NCI-H1105 treated with DMSO at 0.1 percent for 48 hours (cell line): Measurements from ENCODE around the gene IL17REL.
"Not testable (repeated sequence)": the region's sequence is repeated elsewhere in the genome, so short reads cannot be mapped to it uniquely, and the experiment has no call there.

Source experiments
- DNase-seq: peaks from one replicate; lab custom pipeline; 2025; lab: John Stamatoyannopoulos, UW

IL17REL gene

DNA sequence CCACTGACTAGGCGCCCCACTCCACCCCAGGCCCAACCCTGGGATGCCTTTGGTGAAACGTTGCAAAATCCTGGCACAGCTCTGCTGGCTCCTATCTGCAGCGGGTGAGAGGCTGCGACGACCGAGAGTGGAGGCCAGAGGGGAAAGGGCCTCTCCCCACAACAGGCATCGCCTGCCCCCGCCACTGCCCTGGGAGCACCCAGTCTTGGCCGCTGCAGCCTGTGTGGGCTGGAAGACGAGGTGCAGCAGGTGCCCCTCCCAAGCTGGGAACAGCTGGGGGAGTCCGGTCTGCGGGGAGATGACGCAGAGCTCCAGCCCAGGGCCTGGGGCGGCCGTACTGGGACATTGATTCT is 56.2 kb downstream of the IL17REL start:
- DNase-seq, result no peak

DNA sequence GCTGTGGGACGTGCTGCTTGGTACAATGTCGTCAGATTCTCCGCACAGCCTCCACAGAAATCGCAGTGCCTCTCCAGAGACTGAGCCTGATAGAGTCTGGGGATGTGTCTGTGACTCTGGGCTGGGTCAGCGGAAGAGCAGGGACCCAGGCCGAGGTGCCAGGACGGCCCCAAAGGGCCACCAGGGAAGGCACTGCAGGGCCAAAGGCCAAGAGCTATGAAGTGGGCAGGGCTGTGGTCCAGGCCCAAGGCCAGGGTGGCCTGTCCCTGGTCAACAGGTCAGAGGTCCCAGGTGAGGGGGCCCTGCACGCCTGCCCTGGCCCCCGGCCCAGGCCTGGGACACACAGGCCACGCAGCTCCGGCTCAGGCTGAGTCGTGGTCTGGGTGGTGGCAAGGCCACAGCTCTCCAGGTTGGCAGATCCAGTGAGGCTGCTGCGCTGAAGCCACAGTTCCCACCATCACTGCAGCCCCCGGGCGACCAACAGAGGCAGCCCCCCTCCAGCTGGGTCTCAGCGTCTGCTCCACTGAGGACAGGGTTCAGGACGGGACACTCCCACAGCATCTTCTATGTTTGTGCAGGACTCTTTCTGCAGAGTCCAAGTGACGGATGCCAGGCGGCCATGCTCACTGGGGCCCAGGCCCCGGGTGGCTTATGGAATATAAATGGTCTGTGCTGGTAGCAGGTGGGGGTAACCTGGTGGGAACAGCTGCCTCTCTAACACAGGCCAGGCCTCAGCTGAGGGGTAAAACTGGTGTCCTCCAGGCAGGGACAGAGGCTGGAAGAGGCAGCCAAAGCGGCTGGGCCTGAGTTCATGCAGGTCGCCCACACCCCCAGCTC is 56.8 kb downstream of the IL17REL start:
- DNase-seq, result no peak

DNA sequence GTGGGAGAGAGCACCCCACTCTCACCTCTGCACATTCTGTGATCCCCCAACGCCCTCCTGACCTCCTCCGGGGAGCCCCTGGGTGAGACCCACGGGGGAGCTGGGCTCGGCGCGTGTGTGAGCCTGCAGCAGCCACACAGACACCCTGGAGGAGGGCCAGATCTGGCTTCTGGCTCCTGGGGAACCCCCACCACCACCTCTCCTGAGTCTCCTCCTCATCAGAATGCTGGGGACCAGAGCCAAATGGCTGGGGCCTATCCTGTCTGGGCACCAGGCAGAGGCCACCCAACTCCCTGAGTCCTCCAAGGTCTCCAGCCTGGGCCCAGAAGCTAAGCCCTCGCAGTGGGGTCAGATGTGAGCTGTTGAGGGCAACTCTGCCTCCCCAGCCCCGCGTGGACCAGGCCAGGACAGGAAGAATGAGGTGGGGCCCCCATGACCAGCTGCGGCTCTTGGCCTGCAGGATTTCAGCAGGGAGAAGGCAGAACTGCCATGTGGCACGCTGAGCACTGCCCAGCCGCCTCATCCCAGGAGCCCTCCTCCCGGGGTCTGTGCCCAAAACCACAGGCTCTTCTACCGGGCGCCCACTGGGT is 57.5 kb downstream of the IL17REL start:
- DNase-seq, result no peak

DNA sequence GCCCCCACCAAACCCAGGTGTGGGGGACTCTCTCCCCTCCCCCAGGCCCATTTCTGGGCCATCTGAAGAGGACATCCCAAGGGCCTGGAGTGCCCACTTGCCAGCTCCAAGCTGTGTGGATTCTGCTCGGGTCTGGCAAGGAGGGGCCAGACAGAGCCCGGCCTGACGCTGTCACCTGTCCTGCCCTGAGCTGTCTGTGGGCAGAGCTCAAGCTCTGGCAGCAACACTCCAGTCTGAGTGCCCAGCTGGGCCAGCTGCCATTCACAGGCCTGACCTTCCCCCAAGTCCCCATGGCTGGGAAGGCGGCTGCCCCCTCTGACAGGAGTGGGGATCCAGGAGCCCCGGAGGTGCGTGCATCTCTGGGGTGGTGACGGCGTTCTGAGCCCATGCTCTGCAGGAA is 58.2 kb downstream of the IL17REL start:
- DNase-seq, result no peak

DNA sequence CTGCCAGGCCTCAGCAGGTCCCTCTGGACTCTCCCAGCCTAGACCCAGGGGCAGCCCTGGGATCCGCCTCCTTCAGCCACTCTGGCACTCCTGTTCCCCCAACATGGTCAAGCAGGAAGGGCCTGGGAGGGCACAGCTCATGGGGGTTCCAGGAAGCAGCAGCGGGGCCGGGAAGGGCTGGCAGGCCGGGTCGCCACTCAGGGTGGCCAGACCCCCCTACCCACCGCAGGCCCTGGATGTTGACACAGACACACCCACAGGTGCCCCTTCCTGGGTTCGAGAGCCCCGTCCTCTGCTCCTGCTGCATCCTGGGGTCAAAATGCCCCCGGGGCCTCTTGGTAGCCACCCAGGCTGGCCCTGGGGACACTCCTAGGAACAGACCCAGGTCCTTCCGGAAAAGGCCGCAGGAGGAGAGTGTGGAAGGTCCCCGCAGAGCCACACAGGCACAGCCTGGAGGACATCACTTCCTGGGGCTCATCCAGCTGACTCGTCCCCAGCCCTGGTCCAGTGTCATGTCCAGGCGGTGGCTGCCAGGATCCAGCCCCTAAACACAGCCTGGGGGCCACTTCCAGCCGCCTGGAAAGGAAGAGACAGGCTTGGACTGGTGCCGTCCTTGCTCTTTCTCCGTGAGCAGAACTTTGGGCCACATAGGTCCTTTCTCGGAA is 58.8 kb downstream of the IL17REL start:
- no peak for DNase-seq

DNA sequence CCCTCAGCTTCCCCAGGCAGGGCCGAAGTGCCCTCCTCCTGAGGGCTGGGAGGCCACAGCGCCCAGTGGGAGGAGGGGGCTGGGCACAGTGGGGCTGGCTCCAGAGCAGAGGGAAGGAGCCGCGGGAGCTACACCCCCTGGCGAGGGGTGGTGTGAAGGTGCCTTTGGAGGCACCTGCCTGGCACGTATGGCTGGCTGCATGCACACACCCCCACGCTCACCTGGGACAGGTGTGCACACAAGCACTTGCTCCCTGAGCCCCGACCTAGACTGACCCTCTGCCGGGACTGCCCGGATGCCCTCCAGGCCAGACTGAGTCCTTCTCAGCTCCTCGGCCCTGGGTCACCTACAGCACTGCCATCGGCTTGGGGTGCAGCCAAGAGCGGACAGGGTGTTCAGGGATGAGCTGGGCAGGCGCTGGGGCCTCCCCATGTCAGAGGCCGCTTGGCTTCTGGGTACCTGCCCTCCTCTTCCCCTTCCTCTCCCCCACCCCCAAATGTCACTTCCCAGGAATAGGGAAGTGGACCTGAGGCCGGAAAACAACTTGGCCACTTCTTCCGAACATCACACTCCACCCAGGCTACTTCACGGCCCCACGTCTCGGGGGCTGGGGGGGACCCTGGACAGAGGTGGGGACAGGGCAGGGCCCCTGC is 59.4 kb downstream of the IL17REL start:
- DNase-seq, result no peak

DNA sequence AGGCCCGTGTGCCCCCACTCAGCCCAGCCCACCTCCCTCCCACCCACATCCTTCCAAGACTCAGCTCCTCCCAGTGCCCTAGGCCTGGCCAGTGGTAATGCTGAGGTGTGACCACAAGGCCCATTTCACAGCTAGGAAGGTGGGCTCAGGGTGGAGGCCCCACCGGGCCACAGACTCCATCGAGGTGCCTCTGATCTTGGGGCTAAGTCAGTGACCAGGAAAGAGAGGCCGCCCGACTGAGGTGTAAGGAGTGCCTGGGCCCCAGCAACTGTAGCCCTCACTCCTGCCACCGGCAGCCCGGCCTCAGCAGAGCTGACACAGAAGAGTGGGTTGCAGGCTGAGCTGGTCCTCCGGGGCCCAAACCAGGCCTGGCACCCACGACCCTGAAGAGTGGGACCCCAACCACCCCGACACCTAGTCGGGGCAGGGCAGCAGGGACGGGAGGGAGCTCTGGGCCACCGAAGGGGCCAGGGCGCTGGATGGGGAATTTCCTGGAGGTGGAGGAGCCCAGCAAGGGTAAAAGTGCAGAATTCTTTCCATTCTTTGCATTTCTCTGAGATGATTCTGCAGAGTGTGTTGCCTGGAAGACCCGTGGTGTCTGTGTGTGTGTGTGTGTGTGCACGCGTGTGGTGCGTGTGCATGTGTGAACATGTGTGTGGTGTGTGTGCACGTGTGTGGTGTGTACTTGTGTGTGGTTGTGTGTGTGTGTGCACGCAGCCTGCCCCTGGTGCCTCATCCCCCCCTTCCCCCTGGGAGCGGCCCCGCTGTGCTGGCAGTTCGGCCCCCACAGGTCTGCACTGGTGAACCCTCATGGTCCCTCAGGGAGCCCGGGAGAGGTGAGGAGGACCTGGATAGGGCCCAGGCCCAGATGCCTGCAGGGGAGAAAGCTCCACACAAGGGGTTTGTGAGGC is 60.3 kb downstream of the IL17REL start:
- no peak for DNase-seq

DNA sequence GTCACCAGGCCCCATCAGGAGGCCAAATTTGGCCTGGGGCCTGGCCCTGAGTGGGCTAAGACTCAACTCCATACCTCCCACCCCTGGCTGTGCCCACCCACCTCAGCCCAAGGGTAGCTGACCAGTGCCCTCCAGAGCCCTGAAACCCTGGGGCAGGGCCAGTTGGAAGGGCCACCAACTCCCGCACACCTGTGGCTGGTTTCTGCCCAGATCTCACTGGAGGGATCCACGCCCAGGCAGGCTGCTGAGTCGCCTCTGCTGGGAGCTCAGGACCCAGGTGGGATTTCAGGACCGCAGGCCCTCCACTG is 60.9 kb downstream of the IL17REL start:
- no peak for DNase-seq

DNA sequence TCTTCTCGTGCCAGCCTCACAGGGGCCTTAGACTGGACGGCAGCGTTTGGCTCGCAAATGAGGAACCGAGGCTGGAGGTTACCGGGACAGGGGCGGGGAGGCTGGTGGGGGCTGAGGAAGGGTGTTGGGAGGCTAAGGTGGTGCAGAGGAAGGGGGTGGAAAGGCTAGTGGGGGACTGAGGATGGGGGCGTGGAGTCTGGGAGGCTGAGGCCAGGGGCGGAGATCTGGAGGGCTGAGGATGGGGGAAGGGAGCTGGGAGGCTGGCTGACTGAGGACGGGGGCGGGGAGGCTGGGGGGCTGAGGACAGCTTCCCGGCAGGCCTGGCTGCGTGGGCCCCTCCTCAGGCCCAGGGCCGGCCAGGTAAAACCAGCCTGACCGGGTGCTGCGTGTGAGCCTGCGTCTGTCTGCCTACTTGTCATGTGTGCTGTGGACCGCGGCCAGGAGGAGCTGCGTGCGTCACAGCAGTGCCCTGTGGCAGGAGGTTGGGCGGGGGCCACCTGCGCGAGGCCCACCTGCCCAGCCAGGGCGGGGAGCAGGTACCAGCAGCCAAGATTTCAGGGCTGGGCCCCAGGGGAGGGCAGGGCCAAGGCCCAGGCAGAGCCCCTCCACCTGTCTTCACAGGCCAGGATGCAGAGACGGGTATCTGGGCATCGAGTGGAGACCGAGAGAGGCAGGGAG is 61.4 kb downstream of the IL17REL start:
- peak; percentile 12 for DNase-seq

DNA sequence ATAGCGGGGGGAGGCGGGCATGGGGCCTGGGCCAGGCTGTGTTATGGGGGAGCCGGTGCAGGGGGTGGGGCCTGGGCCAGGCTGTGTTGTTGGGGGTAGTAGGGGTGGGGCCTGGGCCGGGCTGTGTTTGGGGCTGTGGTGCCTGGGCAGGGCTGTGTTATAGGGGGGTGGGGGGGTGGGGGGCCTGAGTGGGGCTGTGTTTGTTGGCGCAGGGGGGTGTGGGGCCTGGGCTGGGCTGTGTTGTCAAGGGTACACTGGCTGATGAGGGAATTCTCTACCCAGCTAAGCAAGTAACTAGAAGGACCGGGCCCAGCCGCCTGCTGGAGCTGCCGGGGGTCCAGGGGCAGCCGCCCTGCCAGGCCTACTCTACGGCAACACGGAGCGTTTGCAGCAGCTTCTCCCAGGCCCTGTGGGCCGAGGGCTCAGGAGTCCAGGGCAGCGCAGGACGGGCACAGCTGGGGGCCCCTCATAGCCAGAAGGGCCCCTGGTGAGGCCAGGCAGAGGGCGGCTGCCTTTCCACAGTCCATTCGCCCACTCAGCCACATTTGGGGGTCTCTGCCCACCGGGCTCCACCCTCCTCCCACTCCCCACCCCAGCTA is 62.1 kb downstream of the IL17REL start:
- no peak for DNase-seq

DNA sequence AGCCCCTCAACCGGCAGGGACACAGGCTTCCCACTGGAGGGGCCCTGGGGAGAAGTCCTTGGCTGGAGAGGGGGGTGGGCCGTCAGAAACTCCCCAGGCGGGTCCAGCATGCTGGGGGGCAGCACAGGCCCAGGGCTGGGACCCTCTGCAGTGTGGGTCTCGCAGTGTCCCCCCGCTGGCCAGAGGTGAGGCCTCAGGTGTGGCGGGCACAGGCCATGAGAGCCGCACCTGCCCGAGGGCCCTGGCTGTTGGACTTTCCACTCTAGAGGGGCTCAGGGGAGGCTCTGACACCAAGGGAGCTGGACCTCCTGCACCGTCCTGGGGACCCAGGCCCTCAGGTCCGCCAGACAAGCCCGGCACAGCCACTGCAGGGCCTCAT is 62.7 kb downstream of the IL17REL start:
- DNase-seq, result no peak

DNA sequence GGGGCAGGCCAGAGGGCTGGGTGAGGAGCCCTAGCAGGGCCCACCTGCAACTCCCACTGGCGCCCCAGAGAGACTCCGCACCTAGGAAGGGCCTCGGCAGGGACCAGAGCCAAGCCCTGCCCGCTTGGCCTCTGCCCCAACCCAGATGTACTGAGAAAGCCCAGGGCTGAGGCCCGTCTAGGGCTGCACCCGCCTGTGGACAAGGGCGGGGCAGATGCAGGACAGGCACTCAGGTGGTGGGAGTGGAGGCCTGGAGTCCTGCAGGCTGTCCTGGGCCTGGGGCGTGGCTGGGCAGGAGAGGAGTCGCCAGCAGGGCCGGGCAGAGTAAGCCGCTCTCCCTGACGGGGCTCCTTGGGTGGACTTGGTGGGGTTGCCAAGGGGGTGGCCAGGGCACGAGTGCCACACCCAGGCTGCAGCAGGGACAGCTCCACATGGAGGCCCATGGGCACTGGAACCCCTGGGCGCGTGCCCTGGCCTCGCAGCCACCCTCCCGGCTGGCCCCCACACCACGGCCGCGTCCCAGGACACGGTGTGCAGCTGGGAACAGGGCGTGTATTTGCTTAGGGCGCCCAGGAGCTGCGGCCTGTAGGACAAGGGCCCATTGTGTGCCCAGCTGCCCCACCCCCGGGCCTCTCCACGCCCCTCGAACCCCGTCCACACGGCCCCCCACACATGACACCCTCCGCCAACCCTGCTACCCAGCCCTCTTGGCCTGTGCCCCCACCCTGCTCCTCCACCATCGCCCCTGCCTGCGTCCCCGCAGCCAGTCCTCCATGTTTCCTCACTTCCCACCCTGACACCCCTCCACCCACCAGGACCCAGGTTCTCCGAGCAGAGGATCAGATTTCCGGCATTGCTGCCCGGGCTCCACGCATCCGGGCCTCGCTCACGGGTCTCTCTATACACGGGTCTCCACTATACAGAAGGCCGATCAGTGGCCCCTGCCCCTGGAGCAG is 63.3 kb downstream of the IL17REL start:
- no peak for DNase-seq

DNA sequence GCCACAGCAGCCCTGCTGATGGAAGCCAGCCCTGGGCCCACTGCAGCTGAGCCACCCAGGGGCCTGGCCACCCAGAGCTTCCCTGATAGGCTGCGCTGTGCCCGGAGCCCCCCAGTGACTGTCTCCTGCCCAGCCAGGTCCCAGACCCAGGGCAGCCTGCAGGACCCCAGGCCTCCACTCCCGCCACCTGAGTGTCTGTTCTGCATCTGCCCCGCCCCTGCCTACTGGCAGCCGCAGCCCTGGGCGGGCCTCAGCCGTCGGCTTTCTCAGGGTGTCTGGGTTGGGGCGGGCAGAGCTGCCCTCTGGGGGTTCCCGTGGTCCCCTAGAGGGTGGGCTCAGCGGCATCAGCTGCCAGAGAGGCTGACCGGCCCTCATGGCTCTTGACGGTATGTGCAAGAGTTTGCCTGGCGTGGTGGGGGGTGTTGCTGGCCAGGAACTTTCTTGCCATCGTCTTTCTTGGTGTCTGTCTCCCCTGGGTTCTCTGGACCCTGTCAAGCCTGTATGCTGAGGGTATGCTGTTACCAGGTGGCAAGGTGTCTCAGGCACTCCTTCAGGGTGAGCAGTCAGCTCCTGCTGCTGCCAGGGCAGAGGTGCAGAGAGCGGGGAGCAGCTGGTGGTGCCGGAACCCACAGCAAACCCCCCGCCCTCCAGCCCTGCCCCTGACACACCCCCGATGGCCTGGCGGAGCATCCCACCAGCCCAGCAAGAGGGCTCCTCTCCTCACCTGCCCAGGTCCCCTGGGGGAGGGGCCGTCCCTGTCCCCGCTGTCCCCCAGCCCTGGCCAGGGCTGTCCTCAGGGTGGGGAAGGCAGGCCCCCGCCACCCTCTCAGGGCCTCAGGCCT is 64.2 kb downstream of the IL17REL start:
- no peak for DNase-seq

DNA sequence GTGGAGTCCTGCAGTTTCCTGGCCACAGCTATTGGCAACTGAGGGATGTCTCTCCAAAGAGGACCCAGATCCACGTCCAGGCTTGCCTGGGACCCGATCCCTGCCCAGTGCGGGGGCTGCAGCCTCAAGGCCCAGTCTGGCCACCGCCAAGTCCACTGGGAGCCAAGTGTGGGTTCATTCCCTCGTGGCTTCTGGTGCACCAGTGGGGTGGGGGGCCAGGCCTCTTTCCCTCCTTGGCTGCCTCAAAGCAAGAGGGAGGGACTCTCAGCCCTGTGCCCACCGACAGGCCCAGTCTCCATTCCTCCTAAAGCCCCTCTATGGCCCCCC is 65.3 kb downstream of the IL17REL start:
- no peak for DNase-seq

DNA sequence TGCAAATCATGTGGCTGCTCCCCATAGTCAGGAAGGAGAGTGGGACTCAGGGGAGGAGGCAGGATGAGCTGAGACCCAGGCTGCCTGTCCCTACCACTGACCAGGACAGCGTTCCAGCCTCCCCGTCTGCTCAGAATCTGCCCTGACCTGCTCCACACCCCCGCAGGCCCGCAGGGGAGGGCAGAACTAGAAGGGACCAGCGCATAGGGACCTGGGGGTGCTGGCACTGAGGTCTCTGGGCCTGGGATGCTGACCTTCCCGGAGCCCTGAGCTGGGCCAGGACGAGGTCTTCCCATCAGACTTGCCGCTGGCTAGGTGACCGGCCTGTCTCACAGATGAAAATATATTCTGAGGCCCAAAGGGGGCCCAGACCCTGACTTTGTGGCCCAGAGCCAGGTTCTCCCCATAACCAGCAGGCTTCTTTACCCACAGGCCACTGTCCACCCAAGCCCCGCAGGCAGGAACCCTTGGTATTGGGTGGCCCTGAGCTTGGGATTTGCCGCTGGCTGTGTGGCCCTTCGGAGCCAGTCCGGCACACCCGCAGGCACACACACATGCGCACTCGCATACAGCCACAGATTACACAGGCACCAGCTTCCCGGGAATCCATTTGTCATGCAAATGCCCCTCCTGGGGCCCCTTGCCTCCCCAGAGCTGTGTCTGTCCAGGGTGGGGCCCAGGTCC is 65.8 kb downstream of the IL17REL start:
- no peak for DNase-seq

DNA sequence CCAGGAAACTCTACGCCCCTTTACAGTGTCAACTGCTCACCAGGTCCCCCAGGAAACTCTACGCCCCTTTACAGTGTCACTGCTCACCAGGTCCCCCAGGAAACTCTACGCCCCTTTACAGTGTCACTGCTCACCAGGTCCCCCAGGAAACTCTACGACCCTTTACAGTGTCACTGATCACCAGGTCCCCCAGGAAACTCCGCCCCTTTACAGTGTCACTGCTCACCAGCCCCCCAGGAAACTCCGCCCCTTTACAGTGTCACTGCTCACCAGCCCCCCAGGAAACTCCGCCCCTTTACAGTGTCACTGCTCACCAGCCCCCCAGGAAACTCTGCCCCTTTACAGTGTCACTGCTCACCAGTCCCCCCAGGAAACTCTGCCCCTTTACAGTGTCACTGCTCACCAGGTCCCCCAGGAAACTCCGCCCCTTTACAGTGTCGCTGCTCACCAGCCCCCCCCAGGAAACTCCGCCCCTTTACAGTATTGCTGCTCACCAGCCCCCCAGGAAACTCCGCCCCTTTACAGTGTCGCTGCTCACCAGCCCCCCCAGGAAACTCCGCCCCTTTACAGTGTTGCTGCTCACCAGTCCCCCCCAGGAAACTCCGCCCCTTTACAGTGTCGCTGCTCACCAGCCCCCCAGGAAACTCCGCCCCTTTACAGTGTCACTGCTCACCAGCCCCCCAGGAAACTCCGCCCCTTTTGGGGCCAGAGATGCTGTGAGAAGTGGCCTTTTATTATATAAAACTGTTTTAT is 67.3 kb downstream of the IL17REL start:
- not testable (repeated sequence) for DNase-seq
